Osteoblast (primary cell): ENCODE data around the gene SRRT. TPM values are rescaled to one million over a fixed set of nuclear protein-coding genes. Genes with fewer than 3 reads are reported as not detected.
"Not testable (repeated sequence)": the region's sequence is repeated elsewhere in the genome, so short reads cannot be mapped to it uniquely, and the experiment has no call there.

Experiments used
- DNase-seq: peaks from one replicate; pipeline ENCODE4 v3.0.0; 2011; ENCODE audit warnings: low spot score, mixed read lengths; ENCODE audit not compliant: insufficient read length; ENCODE audit errors: missing footprints
- H2AFZ ChIP-seq: 2 replicates; pipeline ENCODE4 v1.6.0; 2011; ENCODE audit warnings: mild to moderate bottlenecking, low read length
- H3K27ac ChIP-seq: 2 replicates; pipeline ENCODE4 v1.5.1; 2011; ENCODE audit warnings: mild to moderate bottlenecking, low read depth, low read length, moderate library complexity
- H3K27me3 ChIP-seq: 2 replicates; pipeline ENCODE4 v1.6.0; 2012; ENCODE audit warnings: mild to moderate bottlenecking, control low read depth, inconsistent platforms, low read length, moderate library complexity; ENCODE audit not compliant: insufficient read depth
- H3K36me3 ChIP-seq: 2 replicates; pipeline ENCODE4 v1.5.1; 2011; ENCODE audit warnings: mild to moderate bottlenecking, low read length, control low read depth, moderate library complexity; ENCODE audit not compliant: insufficient read depth
- H3K4me1 ChIP-seq: 2 replicates; pipeline ENCODE4 v1.5.1; 2011; ENCODE audit warnings: mild to moderate bottlenecking, low read length, control low read depth, moderate library complexity; ENCODE audit not compliant: insufficient read depth
- H3K4me2 ChIP-seq: 2 replicates; pipeline ENCODE4 v1.6.0; 2011; ENCODE audit warnings: mild to moderate bottlenecking, low read length; ENCODE audit not compliant: insufficient read depth
- H3K4me3 ChIP-seq: fragments of 200-600 bp; sonication (generic); 3 replicates; pipeline ENCODE4 v1.5.1; 2012; ENCODE audit warnings: mild to moderate bottlenecking, low read length, inconsistent platforms; ENCODE audit not compliant: insufficient read depth
- H3K79me2 ChIP-seq: 2 replicates; pipeline ENCODE4 v1.6.0; 2012; ENCODE audit warnings: mild to moderate bottlenecking, low read length, control low read depth, inconsistent platforms; ENCODE audit not compliant: insufficient read depth
- H3K9me3 ChIP-seq: 2 replicates; pipeline ENCODE4 v1.5.1; 2011; ENCODE audit warnings: low read depth, low read length, control low read depth
- H4K20me1 ChIP-seq: 2 replicates; pipeline ENCODE4 v1.6.0; 2012; ENCODE audit warnings: mild to moderate bottlenecking, low read length, control low read depth; ENCODE audit not compliant: insufficient read depth
- CTCF ChIP-seq: IDR thresholded peaks from 2 replicates; pipeline ENCODE4 v1.5.1; 2011; ENCODE audit warnings: mild to moderate bottlenecking, low read depth, low read length, moderate library complexity; ENCODE audit errors: extremely low read depth
- total RNA-seq: library from RNA; depleted of rRNA; stranded (reverse); fragments of >200 nt; gene quantifications from 2 replicates; pipeline ENCODE4 v1.2.3, GENCODE V29; 2012

Gene SRRT
- total RNA-seq, 1 donor: 42.0 TPM

GRCh38 chr7:100921039-100921438 is 46.1 kb downstream of the SRRT start:
- no peak overlapping the region for H2AFZ ChIP-seq
- H3K79me2 ChIP-seq: no peaks in the 10 kb centered on the region
- peaks cover 7% of the 10 kb centered on the region for H3K27me3 ChIP-seq
- H3K4me2 ChIP-seq: no peak overlapping the region
- DNase-seq: no peak
- no peaks in the 10 kb centered on the region for H4K20me1 ChIP-seq
- no peak for TF ChIP-seq CTCF
- no peak overlapping the region for H3K27ac ChIP-seq
- no peak overlapping the region for H3K4me3 ChIP-seq
- no peaks in the 10 kb centered on the region for H3K36me3 ChIP-seq
- no peaks in the 10 kb centered on the region for H3K9me3 ChIP-seq
- H3K4me1 ChIP-seq: no peaks in the 10 kb centered on the region

GRCh38 chr7:100923616-100924015 is 48.7 kb downstream of the SRRT start:
- not testable (repeated sequence) for H3K36me3 ChIP-seq, H3K4me1 ChIP-seq, H3K79me2 ChIP-seq, H2AFZ ChIP-seq, H3K4me3 ChIP-seq, H3K27ac ChIP-seq, H3K27me3 ChIP-seq, H4K20me1 ChIP-seq, H3K9me3 ChIP-seq, DNase-seq, H3K4me2 ChIP-seq

- no peak overlapping the region for H3K4me2 ChIP-seq
- peak; percentile 22 for DNase-seq
- no peak overlapping the region for H3K4me3 ChIP-seq
- no peaks in the 10 kb centered on the region for H3K36me3 ChIP-seq
- H4K20me1 ChIP-seq: no peaks in the 10 kb centered on the region
- no peaks in the 10 kb centered on the region for H3K4me1 ChIP-seq
- H3K27me3 ChIP-seq: peaks cover 7% of the 10 kb centered on the region
- no peak overlapping the region for H3K27ac ChIP-seq
- no peak overlapping the region for H2AFZ ChIP-seq
- no peaks in the 10 kb centered on the region for H3K79me2 ChIP-seq
- no peaks in the 10 kb centered on the region for H3K9me3 ChIP-seq
- no peak for TF ChIP-seq CTCF
Observed at GRCh38 chr7:100929808-100930174, 54.9 kb downstream of the SRRT start.

- no peaks in the 10 kb centered on the region for H3K36me3 ChIP-seq
- H3K4me2 ChIP-seq: no peak overlapping the region
Observed at GRCh38 chr7:100933734-100934133, 58.8 kb downstream of the SRRT start.

GRCh38 chr7:100935381-100935780 is 60.5 kb downstream of the SRRT start:
- not testable (repeated sequence) for H3K27me3 ChIP-seq, H3K4me3 ChIP-seq, H3K4me1 ChIP-seq, DNase-seq, H3K4me2 ChIP-seq, H3K79me2 ChIP-seq, H2AFZ ChIP-seq, H3K36me3 ChIP-seq, H3K27ac ChIP-seq, H3K9me3 ChIP-seq, H4K20me1 ChIP-seq

More at GRCh38 chr7:100933734-100934133, 58.8 kb downstream of the SRRT start:
- no peak for TF ChIP-seq CTCF
- no peaks in the 10 kb centered on the region for H3K9me3 ChIP-seq
- no peaks in the 10 kb centered on the region for H4K20me1 ChIP-seq
- no peak overlapping the region for H3K4me3 ChIP-seq
- no peaks in the 10 kb centered on the region for H3K4me1 ChIP-seq
- no peak overlapping the region for H3K27ac ChIP-seq
- H3K79me2 ChIP-seq: no peaks in the 10 kb centered on the region
- no peak overlapping the region for H2AFZ ChIP-seq
- peaks cover 3% of the 10 kb centered on the region for H3K27me3 ChIP-seq
- no peak for DNase-seq

GRCh38 chr7:100936167-100936566 is 61.3 kb downstream of the SRRT start:
- H3K36me3 ChIP-seq, H3K79me2 ChIP-seq, H2AFZ ChIP-seq, DNase-seq, H3K27ac ChIP-seq, H4K20me1 ChIP-seq, H3K27me3 ChIP-seq, H3K9me3 ChIP-seq, H3K4me2 ChIP-seq, H3K4me3 ChIP-seq, H3K4me1 ChIP-seq: not testable (repeated sequence)
